ENCODE measurements around the gene RTKN2.

The RTKN2 gene

DNA sequence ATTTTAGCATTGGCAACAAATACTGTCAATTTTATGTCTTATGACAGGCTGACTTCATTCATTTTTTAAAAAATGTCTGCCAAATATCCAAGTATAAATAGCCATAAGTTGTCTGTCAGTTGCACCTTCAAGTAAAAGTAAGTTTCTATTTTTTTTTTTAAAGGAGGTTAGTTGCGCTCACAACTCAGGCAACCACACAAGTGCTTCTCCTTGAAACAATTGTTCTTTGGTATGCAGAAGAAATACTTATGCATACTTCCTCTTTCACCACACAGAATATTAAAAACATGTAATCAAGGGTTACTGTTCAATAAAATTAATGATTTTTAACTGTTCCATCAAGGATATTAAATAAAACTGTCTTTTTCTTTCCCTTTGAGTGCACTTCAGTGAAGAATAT, 97.9 kb downstream of the RTKN2 start:
- DNase-seq, result no peak

DNA sequence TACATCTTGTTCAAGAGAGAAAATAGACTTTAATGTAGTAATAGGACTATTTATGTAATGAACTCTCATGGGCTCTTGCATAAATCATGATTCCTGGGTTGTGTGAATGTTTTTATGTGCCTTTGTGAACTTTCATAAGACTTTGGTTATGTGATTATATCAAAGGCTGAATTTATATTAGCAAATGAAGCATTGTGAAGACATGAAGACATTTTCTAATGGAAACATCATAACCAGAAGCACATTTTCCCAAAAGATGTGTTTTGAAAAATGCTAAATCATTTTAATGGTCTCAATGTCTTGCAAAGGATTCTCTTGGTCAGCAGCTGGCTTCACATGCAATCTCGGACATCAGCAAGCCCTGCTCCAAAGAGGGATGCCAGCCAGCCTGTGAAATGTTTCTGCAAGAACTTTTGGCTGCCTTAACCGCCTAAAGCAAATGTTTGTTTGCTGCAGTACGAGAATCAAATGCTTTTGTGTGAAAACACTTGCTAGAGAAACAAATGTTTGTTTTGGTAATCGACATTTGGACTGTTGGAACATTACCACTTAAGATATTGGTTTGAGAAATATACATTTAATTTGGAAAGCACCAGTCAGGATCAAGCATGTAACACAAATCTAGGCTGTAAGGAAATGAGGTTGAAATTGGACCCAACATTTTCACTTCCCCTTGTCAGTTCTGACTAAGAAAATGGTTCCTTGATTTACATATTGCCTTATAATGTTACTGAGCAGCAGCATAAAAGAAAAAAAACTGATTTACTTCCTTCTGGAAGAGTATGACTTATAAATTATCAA, 102.1 kb downstream of the RTKN2 start:
- DNase-seq, result no peak

DNA sequence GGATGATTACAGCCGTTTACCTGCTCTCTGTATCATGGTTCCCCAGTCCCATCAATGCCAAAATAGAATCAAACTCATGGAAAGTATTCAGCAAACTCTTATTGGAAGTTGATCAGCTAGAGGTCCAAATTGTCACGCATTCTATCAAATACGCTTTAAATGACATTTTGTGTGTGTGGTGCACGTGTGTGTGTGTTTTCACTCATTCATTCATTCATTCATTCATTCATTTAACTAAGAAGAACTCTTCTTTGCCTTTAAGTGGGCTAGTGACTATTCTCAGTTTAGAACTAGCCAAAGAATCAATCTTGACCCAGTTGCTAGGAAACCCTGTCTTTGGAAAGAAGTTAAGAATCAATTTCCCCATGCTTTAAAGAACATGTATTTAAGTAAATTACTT, 102.8 kb downstream of the RTKN2 start:
- DNase-seq, result no peak

DNA sequence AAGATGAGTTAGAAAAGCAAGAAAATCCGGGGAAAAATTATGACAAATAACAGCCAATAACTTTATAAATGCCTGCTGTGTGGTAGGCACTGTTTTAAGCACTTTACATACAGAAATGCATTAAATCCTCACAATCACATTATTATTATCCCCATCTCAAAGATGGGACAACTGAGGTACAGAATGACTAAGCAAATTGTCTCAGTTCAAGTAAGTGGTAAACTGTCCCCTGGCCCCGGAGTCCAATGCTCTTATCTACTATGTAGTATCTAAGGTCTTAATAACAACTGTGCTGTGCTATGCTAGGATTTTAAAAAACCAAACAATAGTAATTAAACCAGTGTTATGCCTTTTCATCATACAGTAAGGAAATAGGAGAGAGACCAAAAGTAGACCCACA, 105.6 kb downstream of the RTKN2 start:
- DNase-seq, result no peak

DNA sequence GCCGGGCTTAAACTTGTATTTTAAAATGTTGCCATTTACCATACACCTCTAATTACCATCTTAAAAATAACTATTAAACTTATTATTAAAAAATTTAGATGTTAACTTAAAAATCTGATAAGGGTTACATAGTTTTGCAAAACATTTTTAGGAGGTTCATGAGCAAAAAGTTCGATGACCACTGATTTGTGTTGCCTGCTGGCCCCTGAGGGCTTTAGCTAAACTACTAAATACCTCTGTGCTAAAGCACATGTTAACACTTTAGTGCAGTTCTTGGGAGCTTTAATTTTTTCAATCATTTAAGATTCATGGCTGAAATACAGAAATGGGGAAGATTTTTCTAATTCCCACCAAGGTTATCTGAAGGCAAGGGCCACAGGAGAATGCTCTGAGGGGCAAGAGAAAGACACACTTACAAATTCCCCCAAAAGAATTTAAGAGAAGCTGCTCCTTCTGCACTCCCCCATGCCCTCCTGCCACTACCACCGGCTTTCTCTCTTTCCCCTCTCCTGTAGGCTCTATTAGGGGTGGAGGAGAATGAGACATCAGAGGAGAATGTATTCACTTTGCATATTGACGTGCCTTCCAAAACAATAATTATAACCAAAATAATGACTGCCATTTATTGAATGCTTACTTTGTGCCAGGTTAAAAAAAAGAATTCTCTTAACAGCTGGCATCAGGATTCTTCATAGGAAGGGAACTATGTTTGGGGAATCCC, 106.2 kb downstream of the RTKN2 start:
- DNase-seq, result no peak

DNA sequence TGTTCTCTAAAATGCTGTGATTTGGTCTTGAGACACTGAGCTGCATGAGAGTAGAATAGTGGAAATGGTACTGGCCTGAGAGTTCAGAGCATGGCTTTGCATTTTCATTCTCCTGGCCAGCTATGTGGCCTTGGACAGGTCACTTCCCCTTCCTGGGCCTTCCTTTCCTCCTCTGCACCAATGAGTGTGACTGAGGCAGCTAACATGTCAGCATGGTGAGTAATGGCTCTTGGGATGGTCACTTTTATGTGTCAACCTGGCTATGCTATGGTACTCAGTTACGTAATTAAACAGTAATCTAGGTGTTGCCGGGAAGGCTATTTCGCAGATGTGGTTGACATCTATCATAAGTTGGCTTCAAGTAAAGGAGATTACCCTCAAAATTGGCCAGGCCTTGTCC, 109.3 kb downstream of the RTKN2 start:
- DNase-seq, result no peak

DNA sequence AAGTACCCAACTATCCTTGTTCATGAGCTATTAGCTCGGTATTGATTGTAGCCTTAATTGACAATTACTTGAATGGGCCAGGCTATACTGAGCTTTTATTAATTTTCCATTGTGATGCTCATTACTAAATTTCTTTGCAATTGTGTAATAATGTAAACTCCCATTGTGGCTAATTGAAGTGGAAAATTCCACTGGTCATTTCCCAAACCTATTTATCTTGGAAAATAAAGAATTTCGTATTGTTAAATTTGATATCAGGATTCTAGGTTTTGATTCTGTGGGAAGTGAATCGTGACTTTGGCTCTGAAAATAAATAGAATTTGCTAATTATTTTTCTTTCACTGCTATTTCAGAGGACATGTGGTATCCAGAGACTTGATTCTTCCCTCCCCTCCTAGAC, 111.0 kb downstream of the RTKN2 start:
- DNase-seq, result no peak

DNA sequence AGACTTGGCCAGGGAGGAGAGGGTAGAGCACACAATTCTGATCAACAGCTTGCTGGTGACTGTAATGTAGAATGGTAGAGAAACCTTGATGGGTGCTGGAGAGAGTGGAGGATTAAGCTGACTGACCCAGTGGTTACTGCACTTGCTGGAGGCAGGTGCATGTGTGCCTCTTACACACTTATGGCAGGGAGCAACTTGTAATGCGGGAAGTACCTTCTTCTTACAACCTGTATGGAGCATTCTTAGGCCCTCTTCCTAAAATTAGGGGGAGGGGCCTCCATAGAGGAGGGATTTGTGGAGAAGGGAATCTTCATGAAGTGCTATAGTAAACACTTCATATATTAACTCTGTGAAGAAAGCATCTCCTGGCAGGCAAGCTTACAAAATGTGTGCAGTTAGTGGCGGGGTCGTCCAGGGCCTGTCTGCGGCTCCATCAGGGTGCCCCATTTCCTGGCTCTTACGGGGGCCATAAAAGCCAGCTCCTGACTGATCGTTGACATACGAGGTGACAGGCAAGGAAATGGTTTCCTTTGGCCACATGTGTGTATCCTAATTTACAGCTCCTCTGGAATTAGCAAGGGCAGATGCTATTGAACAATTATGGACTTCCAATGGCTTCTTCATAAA, 113.5 kb downstream of the RTKN2 start:
- DNase-seq, result no peak

DNA sequence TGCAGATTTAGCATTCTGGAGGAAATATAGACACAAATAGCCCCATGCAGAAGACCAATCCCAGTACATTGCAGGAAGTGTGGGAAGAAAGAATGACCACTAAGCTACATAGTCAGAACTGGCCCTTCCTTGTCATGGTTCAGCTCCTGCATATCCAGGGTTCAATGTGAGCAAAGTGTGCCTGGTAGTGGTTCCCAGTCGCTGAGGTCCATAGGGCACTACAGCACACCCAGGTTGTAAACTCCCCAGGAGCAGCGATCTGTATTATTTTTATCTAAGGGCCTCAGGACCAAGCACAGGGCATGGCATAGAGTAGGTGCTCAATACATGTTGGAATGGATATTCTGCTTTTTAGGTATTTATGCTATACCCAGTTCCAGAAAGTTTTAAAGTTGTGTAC, 114.4 kb downstream of the RTKN2 start:
- DNase-seq, result no peak

DNA sequence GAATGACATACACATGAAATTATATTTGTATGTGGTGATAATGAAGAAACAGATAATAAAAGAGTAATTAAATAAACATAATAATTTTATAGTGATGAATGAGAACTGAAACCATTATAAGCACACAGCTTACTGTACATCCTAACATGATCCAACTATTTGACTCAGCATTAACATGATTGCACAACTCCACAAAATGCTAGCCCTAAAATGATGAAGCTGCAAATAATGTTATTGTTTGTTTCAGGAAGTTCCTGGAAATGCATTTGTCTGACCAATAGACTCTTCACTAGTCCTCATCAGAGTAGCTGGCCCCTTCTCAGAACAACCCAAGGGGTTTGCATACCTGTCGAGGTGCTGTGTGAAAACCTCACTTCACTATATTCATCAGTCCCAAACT, 115.5 kb downstream of the RTKN2 start:
- no peak for DNase-seq

DNA sequence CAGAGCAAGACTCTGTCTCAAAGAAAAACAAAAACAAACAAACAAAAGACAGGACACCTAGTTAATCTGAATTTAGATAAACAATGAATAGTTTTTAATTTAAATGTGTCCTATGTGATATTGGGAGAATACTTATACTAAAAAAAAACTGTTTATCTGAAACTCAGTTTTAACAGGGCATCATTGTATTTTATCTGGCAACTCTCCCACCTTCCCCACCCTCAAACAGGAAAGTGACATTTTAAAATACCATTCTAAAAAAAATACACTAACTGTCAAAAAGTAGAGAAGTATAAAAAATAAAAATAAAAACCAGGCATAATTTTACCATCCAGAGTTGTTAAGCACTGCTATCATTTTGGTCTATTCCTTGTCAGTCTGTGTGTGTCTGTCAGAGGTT, 119.0 kb downstream of the RTKN2 start:
- no peak for DNase-seq

DNA sequence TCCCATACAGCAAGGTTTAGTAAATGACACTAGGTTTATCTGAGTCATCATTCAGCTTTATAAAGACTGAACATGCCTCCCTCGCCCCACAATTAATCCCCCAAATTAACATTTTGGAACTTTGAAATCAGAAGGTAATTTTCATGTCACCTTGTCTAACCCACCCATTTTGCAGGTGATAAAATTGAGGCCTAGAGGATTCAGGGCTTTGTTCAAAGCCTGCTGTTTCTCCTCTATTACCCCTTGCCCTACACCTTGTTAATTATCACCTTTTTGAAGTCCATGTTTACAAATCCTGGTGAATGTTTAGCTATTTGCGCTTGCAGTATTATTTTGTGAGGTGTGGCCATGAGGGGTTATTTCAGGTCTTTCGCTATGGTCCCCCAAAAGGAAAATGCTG, 120.5 kb downstream of the RTKN2 start:
- DNase-seq, result no peak

DNA sequence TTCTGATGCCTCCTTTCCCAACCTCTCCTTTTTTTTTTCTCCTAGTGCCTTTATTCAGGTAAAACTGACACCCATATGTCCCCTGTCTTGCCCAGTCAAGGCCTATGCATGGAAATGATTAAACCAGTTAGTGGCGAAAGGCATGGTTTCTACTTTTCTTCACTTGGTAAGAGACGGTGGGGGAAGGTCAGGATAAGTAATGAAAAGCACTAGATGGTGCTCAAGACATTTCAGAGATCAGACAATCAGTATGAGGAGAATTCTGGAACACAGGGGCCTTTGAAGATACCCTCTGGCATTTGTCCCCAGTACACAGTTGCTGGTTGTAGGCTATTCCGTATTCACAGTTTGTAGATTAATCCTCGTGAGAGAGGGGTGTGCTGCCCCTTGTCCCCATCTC, 121.2 kb downstream of the RTKN2 start:
- no peak for DNase-seq

DNA sequence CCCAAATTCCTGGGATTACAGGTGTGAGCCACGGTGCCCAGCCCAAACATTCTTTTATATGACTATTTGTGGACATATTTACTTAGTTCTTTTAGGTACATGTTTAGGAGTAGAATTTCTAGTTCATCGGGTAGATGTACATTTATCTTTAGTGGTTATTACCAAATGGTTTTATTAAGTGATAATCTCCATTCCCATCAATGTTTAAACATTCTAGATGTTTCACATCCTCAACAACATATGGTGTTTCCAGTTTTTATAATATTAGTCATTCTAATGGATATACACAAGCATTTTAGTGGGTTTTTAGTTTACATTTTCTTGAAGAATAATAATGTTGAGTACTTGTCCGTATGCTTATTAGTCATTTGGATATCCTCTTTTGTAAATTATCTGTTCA, 131.7 kb downstream of the RTKN2 start:
- DNase-seq, result no peak

DNA sequence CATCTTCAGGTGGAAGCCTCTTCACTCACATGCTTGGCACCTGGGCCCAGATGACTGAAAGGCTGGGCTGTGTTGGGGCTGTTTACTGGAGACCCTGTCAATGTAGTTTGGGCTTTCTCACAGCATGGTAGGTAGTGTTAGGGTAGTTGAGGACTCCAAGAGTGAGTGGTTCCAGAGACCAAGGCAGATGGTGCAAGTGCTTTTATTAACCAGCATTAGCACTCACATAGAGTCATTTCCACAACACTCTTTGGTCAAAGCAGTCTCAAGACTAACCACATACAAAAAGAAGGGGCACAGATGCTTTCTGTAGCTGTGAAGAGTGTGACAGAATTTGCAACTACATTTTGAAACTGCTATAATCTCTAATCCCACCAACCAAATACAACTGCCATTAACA, 135.0 kb downstream of the RTKN2 start:
- DNase-seq, result no peak

Data from NCI-H2029 (cell line).